ENCODE measurements around the gene ZNF577.
"Not testable (repeated sequence)": the region's sequence is repeated elsewhere in the genome, so short reads cannot be mapped to it uniquely, and the experiment has no call there.

The ZNF577 gene

GRCh38 chr19:51887522-51888498 lies at the start of gene ZNF577:
TSS of gene ZNF577 (minus strand) at chr19:51887951. CDS start at chr19:51880382, 7,569 bp downstream.
- peak; percentile 97 for DNase-seq

- no peak for DNase-seq
Measured at GRCh38 chr19:51931921-51932320, 44.2 kb upstream of the ZNF577 start.

- no peak for DNase-seq
Measured at GRCh38 chr19:51927859-51928258, 40.1 kb upstream of the ZNF577 start.

GRCh38 chr19:51926784-51927741 lies 39.3 kb upstream of the ZNF577 start, which contains the start of gene ZNF613:
TSS of gene ZNF613 (plus strand) at chr19:51927472. CDS start at chr19:51936221, 8,749 bp downstream.
- peak; percentile 98 for DNase-seq

GRCh38 chr19:51926426-51926783 lies 38.7 kb upstream of the ZNF577 start:
- no peak for DNase-seq

GRCh38 chr19:51921949-51922348 lies 34.2 kb upstream of the ZNF577 start:
- no peak for DNase-seq

GRCh38 chr19:51919606-51920005 lies 31.9 kb upstream of the ZNF577 start:
- DNase-seq, result no peak

GRCh38 chr19:51916167-51916566 lies 28.4 kb upstream of the ZNF577 start:
- no peak for DNase-seq

- no peak for DNase-seq
Measured at GRCh38 chr19:51915324-51915867, 27.6 kb upstream of the ZNF577 start.

- not testable (repeated sequence) for DNase-seq
Measured at GRCh38 chr19:51907981-51908380, 20.2 kb upstream of the ZNF577 start.

GRCh38 chr19:51906108-51906507 lies 18.4 kb upstream of the ZNF577 start:
- DNase-seq, result not testable (repeated sequence)

GRCh38 chr19:51905639-51906038 lies 17.9 kb upstream of the ZNF577 start:
- not testable (repeated sequence) for DNase-seq

- no peak for DNase-seq
Measured at GRCh38 chr19:51905206-51905605, 17.5 kb upstream of the ZNF577 start.

- DNase-seq, result peak; percentile 95
Measured at GRCh38 chr19:51904331-51905165, 16.8 kb upstream of the ZNF577 start, which contains the start of gene ZNF649. TSS of gene ZNF649 (minus strand) at chr19:51905017. CDS start at chr19:51900107, 4,910 bp downstream.

GRCh38 chr19:51903192-51903591 lies 15.4 kb upstream of the ZNF577 start:
- DNase-seq, result no peak

- no peak for DNase-seq
Measured at GRCh38 chr19:51901860-51902259, 14.1 kb upstream of the ZNF577 start.

GRCh38 chr19:51891193-51891747 lies 3.5 kb upstream of the ZNF577 start:
- peak; percentile 29 for DNase-seq

- no peak for DNase-seq
Measured at GRCh38 chr19:51889934-51890333, 2.2 kb upstream of the ZNF577 start.

GRCh38 chr19:51884713-51885112 lies 3.0 kb downstream of the ZNF577 start:
- DNase-seq, result no peak

- no peak for DNase-seq
Measured at GRCh38 chr19:51882518-51882917, 5.2 kb downstream of the ZNF577 start.

- no peak for DNase-seq
Measured at GRCh38 chr19:51873097-51873496, 14.7 kb downstream of the ZNF577 start.
